Right lobe of liver (tissue), 6 donors: ENCODE data around the gene FAM171A1. TPM values are rescaled to one million over a fixed set of nuclear protein-coding genes. Genes with fewer than 3 reads are reported as not detected.
A peak's percentile ranks its signal among the peaks of the same experiment; 100 is the strongest.
"Not testable (repeated sequence)": the region's sequence is repeated elsewhere in the genome, so short reads cannot be mapped to it uniquely, and the experiment has no call there.

ENCODE experiments used
- ATAC-seq, 4 donors: fragments of 200-7000 bp; cut with Tn5 transposase; one replicate each; pipeline ENCODE4 v1.9.1; 2020; ENCODE audit warnings: mild to moderate bottlenecking in 4 of 4, moderate library complexity in 4 of 4
- DNase-seq, 3 donors: peaks; one replicate each; pipeline ENCODE4 v3.0.0-alpha.2; 2020
- H3K27ac ChIP-seq, 3 donors: fragments of 200-600 bp; one replicate each; pipeline ENCODE4 v1.8.0; 2022
- H3K27me3 ChIP-seq, 2 donors: fragments of 200-600 bp; one replicate each; pipeline ENCODE4 v1.8.0; 2022
- H3K36me3 ChIP-seq, 4 donors: fragments of 200-600 bp; sonication (generic) in 1 of 4; one replicate each; pipeline versions ENCODE4 v1.5.1 to v1.8.0; 2017 to 2022; ENCODE audit warnings: control low read depth in 1 of 4
- H3K4me1 ChIP-seq, 4 donors: fragments of 200-600 bp; sonication (generic) in 1 of 4; one replicate each; pipeline versions ENCODE4 v1.5.1 to v1.8.0; 2017 to 2022; ENCODE audit warnings: control low read depth in 1 of 4
- H3K4me3 ChIP-seq, 3 donors: fragments of 200-600 bp; one replicate each; pipeline ENCODE4 v1.8.0; 2022
- H3K9me3 ChIP-seq, 4 donors: fragments of 200-600 bp; sonication (generic) in 1 of 4; one replicate each; pipeline versions ENCODE4 v1.5.1 to v1.8.0; 2017 to 2022; ENCODE audit warnings: control low read depth in 1 of 4
- CTCF ChIP-seq, 4 donors: fragments of 200-600 bp in 3 of 4; fragments of 450-650 bp in 1 of 4; IDR thresholded peaks; one replicate each; pipeline versions ENCODE4 v1.5.1 to v1.8.0; 2016 to 2022; ENCODE audit warnings: antibody characterized with exemption in 4 of 4, mild to moderate bottlenecking in 2 of 4
- POLR2A ChIP-seq: fragments of 450-650 bp; IDR thresholded peaks from one replicate; pipeline ENCODE4 v1.6.1; 2017; ENCODE audit warnings: antibody characterized with exemption, mild to moderate bottlenecking
- WGBS: methylation state at CpG from one replicate; pipeline ENCODE4 v1.1.6; 2018; ENCODE audit warnings: low coverage, low lambda C conversion rate; ENCODE audit not compliant: insufficient coverage; ENCODE audit errors: missing lambda C conversion rate; 5-methylcytosine and 5-hydroxymethylcytosine counted together
- intact Hi-C, 2 donors: fragments of 100-400 bp; cut with DNase I; formaldehyde crosslinking; loops; one replicate each; pipeline versions ENCODE4 v1.11.2 to v1.14.1; 2022
- total RNA-seq, 6 experiments: library from RNA; depleted of rRNA in 2 of 6; stranded (reverse); fragments of >200 nt in 2 of 6; fragmentation: NEBNext Ultra II Directional in 3 of 6; extraction: Animal tissue kit (Norgen Biotek cat#: 25700) in 3 of 6; gene quantifications; one replicate each; pipeline versions ENCODE4 v1.1.0 to v1.2.4, GENCODE V29; 2016 to 2023
- donor health status: DM: no; HTN: yes; CAD: no.
- donor health status: DM: no; HTN: no; CAD: no.
- donor health status: DM: no; HTN: no; CAD: no.
- donor health status: DM: no; HTN: yes; CAD: no.
- donor health status: DM: no; HTN: yes; CAD: no.

The FAM171A1 gene
- total RNA-seq, 6 experiments from 2014 or later, result 6.1 to 12.1 (median 10.3) TPM

GRCh38 chr10:15290150-15290549 lies 80.9 kb downstream of the FAM171A1 start:
- TF ChIP-seq POLR2A (no peak), CTCF (IDR thresholded peaks at IDR 0.05) (no peak)
- DNase-seq (no peak), ATAC-seq (no peak)
- Histone ChIP-seq H3K27me3 (no peaks in the 10 kb centered on the region), H3K36me3 (no peaks in the 10 kb centered on the region), H3K27ac (no peak overlapping the region), H3K4me3 (no peak overlapping the region), H3K4me1 (no peaks in the 10 kb centered on the region), H3K9me3 (no peaks in the 10 kb centered on the region)
- intact Hi-C loops, result no loop called here
- 77% methylated on average over 2 of the region's 4 CpGs for WGBS

- Histone ChIP-seq H3K36me3 (peaks cover 0 to 4% (median 0%) of the 10 kb centered on the region in 4 donors), H3K9me3 (no peaks in the 10 kb centered on the region)
Measured at GRCh38 chr10:15280974-15281373, 90.1 kb downstream of the FAM171A1 start.

GRCh38 chr10:15280462-15280861 lies 90.6 kb downstream of the FAM171A1 start:
- Histone ChIP-seq H3K36me3 (peaks cover 0 to 4% (median 0%) of the 10 kb centered on the region in 4 donors), H3K27me3 (no peaks in the 10 kb centered on the region), H3K9me3 (no peaks in the 10 kb centered on the region), H3K4me3 (no peak overlapping the region), H3K4me1 (no peaks in the 10 kb centered on the region), H3K27ac (no peak overlapping the region)
- intact Hi-C loops, result no loop called here
- TF ChIP-seq POLR2A (no peak), CTCF (IDR thresholded peaks at IDR 0.05) (no peak)
- 60% methylated on average over 4 of the region's 4 CpGs for WGBS
- ATAC-seq (peak in 1 of 4 donors; percentile 24), DNase-seq (no peak)

More at GRCh38 chr10:15280974-15281373, 90.1 kb downstream of the FAM171A1 start:
- Histone ChIP-seq H3K27me3 (no peaks in the 10 kb centered on the region), H3K27ac (no peak overlapping the region), H3K4me1 (no peaks in the 10 kb centered on the region), H3K4me3 (no peak overlapping the region)
- intact Hi-C loops, result no loop called here
- WGBS, result 73% methylated on average over 4 of the region's 4 CpGs
- no peak for TF ChIP-seq CTCF (IDR thresholded peaks at IDR 0.05)
- no peak for TF ChIP-seq POLR2A
- ATAC-seq (no peak), DNase-seq (no peak)

GRCh38 chr10:15279236-15279635 lies 91.9 kb downstream of the FAM171A1 start:
- no peak overlapping the region for H3K4me3 ChIP-seq
- ATAC-seq, result no peak
- no peak for DNase-seq
- H3K27me3 ChIP-seq, result no peaks in the 10 kb centered on the region
- H3K36me3 ChIP-seq, result peaks cover 0 to 4% (median 0%) of the 10 kb centered on the region in 4 donors
- WGBS, result 91% methylated on average over 4 of the region's 4 CpGs
- TF ChIP-seq CTCF (IDR thresholded peaks at IDR 0.05) (no peak), POLR2A (no peak)
- intact Hi-C loops, result no loop called here
- no peaks in the 10 kb centered on the region for H3K4me1 ChIP-seq
- no peaks in the 10 kb centered on the region for H3K9me3 ChIP-seq
- no peak overlapping the region for H3K27ac ChIP-seq

- Histone ChIP-seq H3K9me3 (no peaks in the 10 kb centered on the region), H3K27ac (no peak overlapping the region), H3K4me3 (no peak overlapping the region), H3K36me3 (peaks cover 0 to 4% (median 0%) of the 10 kb centered on the region in 4 donors), H3K4me1 (no peaks in the 10 kb centered on the region), H3K27me3 (no peaks in the 10 kb centered on the region)
- no CpG with 5 or more reads among the region's 12 CpGs for WGBS
- DNase-seq, result no peak
- TF ChIP-seq POLR2A (no peak), CTCF (IDR thresholded peaks at IDR 0.05) (no peak)
- ATAC-seq, result no peak
- intact Hi-C loops, result no loop called here
Measured at GRCh38 chr10:15278786-15279185, 92.3 kb downstream of the FAM171A1 start.

- H3K27ac ChIP-seq, intact Hi-C loops, H3K27me3 ChIP-seq, H3K9me3 ChIP-seq, DNase-seq, ATAC-seq, H3K4me1 ChIP-seq, H3K36me3 ChIP-seq, H3K4me3 ChIP-seq: not testable (repeated sequence)
- WGBS, result 93% methylated on average over 9 of the region's 9 CpGs
Measured at GRCh38 chr10:15276039-15276438, 95.0 kb downstream of the FAM171A1 start.

- H3K4me3 ChIP-seq, H3K27me3 ChIP-seq, H3K4me1 ChIP-seq, H3K36me3 ChIP-seq, DNase-seq, intact Hi-C loops, H3K9me3 ChIP-seq, H3K27ac ChIP-seq, ATAC-seq: not testable (repeated sequence)
- 100% methylated on average over 4 of the region's 12 CpGs for WGBS
Measured at GRCh38 chr10:15269838-15270237, 101.3 kb downstream of the FAM171A1 start.
